Keratinocyte (primary cell): Measurements from ENCODE around the gene SLC10A3. TPM values are rescaled to one million over a fixed set of nuclear protein-coding genes. Genes with fewer than 3 reads are reported as not detected.

Source experiments
- DNase-seq: peaks from one replicate; pipeline ENCODE4 v3.0.0-alpha.2; 2011; ENCODE audit warnings: low read depth, missing footprints, low spot score
- FAIRE-seq: peaks from 2 replicates; lab custom pipeline; 2011; peaks lifted over from hg19 to GRCh38; lab: Jason Lieb, UNC
- H2AFZ ChIP-seq: 2 replicates; pipeline ENCODE4 v1.6.0; 2012; ENCODE audit warnings: low read length, control low read depth, inconsistent platforms; ENCODE audit not compliant: control insufficient read depth
- H3K27ac ChIP-seq: 2 replicates; pipeline ENCODE4 v1.5.1; 2011; ENCODE audit warnings: low read length; ENCODE audit not compliant: control insufficient read depth, insufficient read depth
- H3K27me3 ChIP-seq: 3 replicates; pipeline ENCODE4 v1.6.0; 2011; ENCODE audit warnings: low read length; ENCODE audit not compliant: control insufficient read depth, insufficient read depth; ENCODE audit errors: extremely low read depth
- H3K36me3 ChIP-seq, 2 experiments: 2 replicates in 1 of 2; 3 replicates in 1 of 2; pipeline ENCODE4 v1.5.1; 2011; ENCODE audit warnings: low read length in 2 of 2, mild to moderate bottlenecking in 1 of 2; ENCODE audit not compliant: control insufficient read depth in 2 of 2, insufficient read depth in 2 of 2; ENCODE audit errors: extremely low read depth in 1 of 2
- H3K4me1 ChIP-seq: 3 replicates; pipeline ENCODE4 v1.5.1; 2011; ENCODE audit warnings: low read length; ENCODE audit not compliant: control insufficient read depth, insufficient read depth; ENCODE audit errors: extremely low read depth
- H3K4me2 ChIP-seq: 3 replicates; pipeline ENCODE4 v1.6.0; 2011; ENCODE audit warnings: low read depth, low read length; ENCODE audit not compliant: control insufficient read depth, insufficient read depth; ENCODE audit errors: extremely low read depth
- H3K4me3 ChIP-seq, 3 experiments: fragments of 200-600 bp in 1 of 3; sonication (generic) in 1 of 3; 2 replicates in 2 of 3; 3 replicates in 1 of 3; pipeline ENCODE4 v1.5.1; 2011 to 2016; ENCODE audit warnings: low read length in 3 of 3, mild to moderate bottlenecking in 3 of 3, control low read depth in 2 of 3, inconsistent platforms in 1 of 3, low read depth in 1 of 3, mixed read lengths in 1 of 3, mixed run types in 1 of 3, moderate library complexity in 1 of 3; ENCODE audit not compliant: control insufficient read depth in 2 of 3, insufficient read depth in 2 of 3; ENCODE audit errors: extremely low read depth in 1 of 3
- H3K79me2 ChIP-seq: 2 replicates; pipeline ENCODE4 v1.6.0; 2012; ENCODE audit warnings: low read length; ENCODE audit not compliant: control insufficient read depth, insufficient read depth
- H3K9ac ChIP-seq: 3 replicates; pipeline ENCODE4 v1.6.0; 2011; ENCODE audit warnings: low read length; ENCODE audit not compliant: control insufficient read depth, insufficient read depth; ENCODE audit errors: extremely low read depth
- H3K9me1 ChIP-seq: 3 replicates; pipeline ENCODE4 v1.6.0; 2011; ENCODE audit warnings: low read length; ENCODE audit not compliant: control insufficient read depth, insufficient read depth; ENCODE audit errors: extremely low read depth
- H3K9me3 ChIP-seq: 2 replicates; pipeline ENCODE4 v1.5.1; 2012; ENCODE audit warnings: low read depth, low read length; ENCODE audit not compliant: control insufficient read depth
- H4K20me1 ChIP-seq: 3 replicates; pipeline ENCODE4 v1.6.0; 2011; ENCODE audit warnings: low read length; ENCODE audit not compliant: control insufficient read depth, insufficient read depth; ENCODE audit errors: extremely low read depth
- EZH2 ChIP-seq: IDR thresholded peaks from one replicate; pipeline ENCODE4 v1.6.1; 2012; ENCODE audit warnings: inconsistent platforms, mild to moderate bottlenecking, low read length, moderate library complexity
- dilution Hi-C: fragments of 300-500 bp; cut with MboI; formaldehyde crosslinking; loops from one replicate; pipeline ENCODE4 v1.7.0; 2020; ENCODE audit warnings: low sequenced_read_pairs; ENCODE audit not compliant: extremely low pct_ligation_motif_present
- polyA plus RNA-seq, 5 experiments: library from polyadenylated mRNA; depleted of rRNA in 3 of 5; stranded (reverse) in 3 of 5; stranded (forward) in 1 of 5; unstranded in 1 of 5; fragments of >200 nt; gene quantifications; 1 replicate in 1 of 5; 2 replicates in 3 of 5; 3 replicates in 1 of 5; pipeline versions ENCODE4 v1.2.1 to v1.2.3, GENCODE V29; 2011 to 2012; ENCODE audit warnings: missing spikeins in 2 of 5, low read depth in 1 of 5, low replicate concordance in 1 of 5
- TF ChIP-seq, protein P1 (sequence below), 3 experiments: IDR thresholded peaks in 1 of 3; conservative IDR thresholded peaks in 1 of 3; optimal IDR thresholded peaks in 1 of 3; 2 replicates in 2 of 3; 3 replicates in 1 of 3; pipeline versions ENCODE3 to v1.5.1; 2011; ENCODE audit warnings: low read length in 3 of 3, mild to moderate bottlenecking in 3 of 3, moderate library complexity in 2 of 3, control low read depth in 1 of 3, inconsistent platforms in 1 of 3; ENCODE audit not compliant: insufficient read depth in 2 of 3; ENCODE audit errors: extremely low read depth in 1 of 3

SLC10A3 gene
- polyA plus RNA-seq, 1 donor (not counting 4 experiments of a cell fraction or from before 2014, with no cell fraction given) = 8.1 TPM

DNA sequence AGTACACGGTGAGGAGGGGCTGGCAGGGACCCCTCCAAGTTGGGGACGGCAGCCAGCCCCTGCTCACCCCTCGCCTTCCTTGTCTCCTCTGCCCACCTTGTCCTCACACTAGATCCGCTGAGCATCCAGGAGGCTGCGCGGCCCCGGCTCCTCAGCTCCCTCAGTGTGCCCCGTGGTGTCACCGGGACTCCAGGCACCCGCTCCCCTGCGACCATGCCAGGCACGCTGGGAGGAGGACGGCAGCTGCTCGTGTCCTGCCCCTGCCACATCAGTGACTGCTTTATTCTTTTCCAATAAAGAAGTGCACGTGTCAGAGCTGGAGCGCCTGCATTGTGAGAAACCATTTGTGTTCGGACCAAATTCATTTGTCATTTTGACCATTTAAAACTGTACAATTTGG lies 40.1 kb downstream of the SLC10A3 start:
- H3K9me3 ChIP-seq = no peaks in the 10 kb centered on the region
- no peak overlapping the region for H2AFZ ChIP-seq
- H3K9ac ChIP-seq = no peak overlapping the region
- no peak overlapping the region for H3K4me3 ChIP-seq
- no peak for FAIRE-seq
- no peaks in the 10 kb centered on the region for H3K4me1 ChIP-seq
- no peak for DNase-seq
- no peak overlapping the region for H3K4me2 ChIP-seq
- H3K79me2 ChIP-seq = no peaks in the 10 kb centered on the region
- dilution Hi-C loops = no loop called here
- no peaks in the 10 kb centered on the region for H3K27me3 ChIP-seq
- no peaks in the 10 kb centered on the region for H3K9me1 ChIP-seq
- no peak overlapping the region for H3K27ac ChIP-seq
- H3K36me3 ChIP-seq = peaks cover 0 to 9% of the 10 kb centered on the region in 2 experiments
- TF ChIP-seq, protein P1, sequence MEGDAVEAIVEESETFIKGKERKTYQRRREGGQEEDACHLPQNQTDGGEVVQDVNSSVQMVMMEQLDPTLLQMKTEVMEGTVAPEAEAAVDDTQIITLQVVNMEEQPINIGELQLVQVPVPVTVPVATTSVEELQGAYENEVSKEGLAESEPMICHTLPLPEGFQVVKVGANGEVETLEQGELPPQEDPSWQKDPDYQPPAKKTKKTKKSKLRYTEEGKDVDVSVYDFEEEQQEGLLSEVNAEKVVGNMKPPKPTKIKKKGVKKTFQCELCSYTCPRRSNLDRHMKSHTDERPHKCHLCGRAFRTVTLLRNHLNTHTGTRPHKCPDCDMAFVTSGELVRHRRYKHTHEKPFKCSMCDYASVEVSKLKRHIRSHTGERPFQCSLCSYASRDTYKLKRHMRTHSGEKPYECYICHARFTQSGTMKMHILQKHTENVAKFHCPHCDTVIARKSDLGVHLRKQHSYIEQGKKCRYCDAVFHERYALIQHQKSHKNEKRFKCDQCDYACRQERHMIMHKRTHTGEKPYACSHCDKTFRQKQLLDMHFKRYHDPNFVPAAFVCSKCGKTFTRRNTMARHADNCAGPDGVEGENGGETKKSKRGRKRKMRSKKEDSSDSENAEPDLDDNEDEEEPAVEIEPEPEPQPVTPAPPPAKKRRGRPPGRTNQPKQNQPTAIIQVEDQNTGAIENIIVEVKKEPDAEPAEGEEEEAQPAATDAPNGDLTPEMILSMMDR (optimal IDR thresholded peaks at IDR 0.05 in 1 of 3, IDR thresholded peaks at IDR 0.05 in 1 of 3, conservative IDR thresholded peaks at IDR 0.05 in 1 of 3; ENCODE audit: extremely low read depth in 1 of 3, insufficient read depth in 2 of 3, low read length in 3 of 3) = no peak
- no peak for TF ChIP-seq EZH2
- no peaks in the 10 kb centered on the region for H4K20me1 ChIP-seq

DNA sequence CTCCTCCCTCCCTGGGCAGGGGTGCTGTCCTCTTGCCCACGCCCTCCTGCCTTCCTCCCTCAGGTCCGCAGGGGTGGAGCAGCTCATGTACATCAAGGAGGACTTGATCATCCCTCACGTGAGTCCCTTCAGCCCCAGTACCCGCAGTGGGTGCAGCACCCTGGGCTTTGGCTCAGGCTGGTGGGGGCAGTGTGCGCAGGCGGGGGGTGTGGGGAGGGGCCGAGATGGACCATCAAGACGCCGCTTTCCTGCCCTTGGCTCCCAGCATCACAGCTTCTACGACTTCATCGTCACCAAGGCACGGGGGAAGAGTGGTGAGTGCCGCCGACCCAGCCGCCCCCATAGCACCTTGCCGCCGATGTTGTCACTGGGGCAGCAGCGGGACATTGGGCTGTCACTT lies 40.8 kb downstream of the SLC10A3 start:
- peaks cover 1% of the 10 kb centered on the region for H3K79me2 ChIP-seq
- no peaks in the 10 kb centered on the region for H4K20me1 ChIP-seq
- H3K4me3 ChIP-seq = no peak overlapping the region
- H3K4me2 ChIP-seq = no peak overlapping the region
- peaks cover 0 to 9% of the 10 kb centered on the region in 2 experiments for H3K36me3 ChIP-seq
- DNase-seq = no peak
- no peak overlapping the region for H3K27ac ChIP-seq
- peaks cover 1% of the 10 kb centered on the region for H3K4me1 ChIP-seq
- no peaks in the 10 kb centered on the region for H3K9me3 ChIP-seq
- H3K9me1 ChIP-seq = no peaks in the 10 kb centered on the region
- H2AFZ ChIP-seq = no peak overlapping the region
- FAIRE-seq = no peak
- no peaks in the 10 kb centered on the region for H3K27me3 ChIP-seq
- no peak overlapping the region for H3K9ac ChIP-seq
- TF ChIP-seq, protein P1 (optimal IDR thresholded peaks at IDR 0.05 in 1 of 3, IDR thresholded peaks at IDR 0.05 in 1 of 3, conservative IDR thresholded peaks at IDR 0.05 in 1 of 3; ENCODE audit: extremely low read depth in 1 of 3, insufficient read depth in 2 of 3, low read length in 3 of 3) = no peak
- TF ChIP-seq EZH2 = no peak
- dilution Hi-C loops = no loop called here
